GM21529 (cell line): ENCODE measurements around the gene FRMPD4.
A peak's percentile ranks its signal among the peaks of the same experiment; 100 is the strongest.
"Not testable (repeated sequence)": the region's sequence is repeated elsewhere in the genome, so short reads cannot be mapped to it uniquely, and the experiment has no call there.

Experiments used
- ATAC-seq: cut with Tn5 transposase; IDR thresholded peaks from one replicate; pipeline ENCODE4 v1.9.1; 2021; ENCODE audit not compliant: unreplicated experiment

The FRMPD4 gene

DNA sequence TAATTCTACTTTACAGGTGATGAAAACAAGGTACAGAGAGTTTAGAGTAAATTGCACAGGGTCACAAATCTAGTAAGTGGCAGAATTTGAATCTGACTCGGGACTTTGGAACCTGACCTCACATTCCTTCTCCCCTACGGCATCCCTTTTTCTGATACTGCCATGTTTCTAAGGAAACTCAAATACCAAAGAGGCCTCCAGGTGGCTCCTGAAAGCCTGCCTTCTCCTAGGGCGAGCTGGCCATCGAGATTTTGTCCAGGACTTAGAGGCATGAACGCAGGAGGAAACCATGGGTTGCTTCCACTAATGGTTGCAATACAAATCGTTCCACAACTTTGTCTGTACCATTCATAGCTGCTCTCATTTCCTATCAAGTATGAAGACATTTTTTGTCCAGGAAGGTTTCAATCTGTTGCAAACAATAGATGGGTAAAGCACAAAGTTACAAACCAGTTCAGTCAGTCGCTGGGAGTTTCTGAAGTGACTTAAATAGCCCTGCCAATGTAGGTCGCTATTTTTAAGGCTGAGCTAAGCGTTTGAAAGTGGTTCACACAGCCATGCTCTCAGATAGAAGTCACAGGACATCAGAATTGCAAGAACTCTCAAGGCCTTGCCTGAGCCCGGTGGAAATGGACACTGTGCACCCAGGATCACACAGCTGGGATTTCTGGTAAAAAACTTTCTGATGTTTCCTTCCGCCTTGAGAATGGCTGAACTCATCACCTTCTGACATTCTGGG lies 356.3 kb downstream of the FRMPD4 start:
- no peak for ATAC-seq

DNA sequence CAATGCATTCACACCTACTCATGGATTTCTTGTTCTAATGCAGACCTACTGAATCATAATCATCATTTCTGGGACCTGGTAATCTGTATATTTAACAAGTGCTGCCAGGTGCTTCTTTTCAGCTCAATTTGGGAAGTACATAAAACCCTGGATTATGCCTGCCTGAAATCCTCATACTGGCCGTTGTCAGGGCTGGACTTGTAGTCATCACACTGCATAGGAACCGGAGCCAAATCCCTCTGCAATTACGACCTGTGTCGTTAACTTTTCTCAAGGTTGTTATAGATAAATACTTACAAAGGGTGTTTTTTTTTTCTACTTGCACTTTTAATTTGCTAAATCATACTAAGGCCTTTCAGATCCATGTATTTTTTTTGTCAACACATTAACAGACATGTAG lies 358.1 kb downstream of the FRMPD4 start:
- no peak for ATAC-seq

DNA sequence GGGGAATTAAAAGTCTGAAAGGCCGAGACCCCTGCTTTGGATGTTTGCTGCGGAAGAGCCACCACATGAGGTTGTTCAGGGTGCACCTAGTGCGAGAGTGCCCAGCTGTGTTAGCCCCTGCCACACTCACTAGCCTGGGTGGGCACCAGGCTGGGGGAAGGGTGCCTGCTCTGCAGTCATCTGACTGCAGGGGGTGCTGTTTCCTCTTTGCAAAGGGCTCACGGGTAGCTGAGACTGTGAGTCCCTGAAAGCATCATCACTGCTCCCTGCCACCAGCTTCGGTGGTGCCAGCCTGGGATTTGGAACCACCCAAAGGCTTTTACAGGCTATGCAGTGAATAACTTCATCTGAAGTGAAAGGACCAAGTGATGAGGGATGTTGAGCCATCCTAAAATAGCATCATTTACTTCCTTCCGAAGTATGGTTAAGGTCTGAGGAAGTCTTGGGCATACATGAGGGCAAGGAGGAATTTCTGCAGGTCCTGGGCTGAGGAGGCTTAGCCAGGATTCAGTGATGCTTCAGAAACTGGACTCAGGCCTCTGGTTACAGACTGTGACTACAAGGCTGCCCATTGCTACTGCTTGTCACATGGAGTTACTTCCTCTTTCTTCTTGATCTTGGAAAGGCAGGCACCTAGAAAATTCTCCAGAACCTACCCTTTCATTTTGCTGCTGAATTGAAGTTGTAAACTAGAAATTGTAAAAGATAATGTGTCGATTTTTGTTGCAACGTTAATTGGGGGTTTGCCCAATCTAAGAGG lies 359.7 kb downstream of the FRMPD4 start:
- peak; percentile 79 for ATAC-seq

DNA sequence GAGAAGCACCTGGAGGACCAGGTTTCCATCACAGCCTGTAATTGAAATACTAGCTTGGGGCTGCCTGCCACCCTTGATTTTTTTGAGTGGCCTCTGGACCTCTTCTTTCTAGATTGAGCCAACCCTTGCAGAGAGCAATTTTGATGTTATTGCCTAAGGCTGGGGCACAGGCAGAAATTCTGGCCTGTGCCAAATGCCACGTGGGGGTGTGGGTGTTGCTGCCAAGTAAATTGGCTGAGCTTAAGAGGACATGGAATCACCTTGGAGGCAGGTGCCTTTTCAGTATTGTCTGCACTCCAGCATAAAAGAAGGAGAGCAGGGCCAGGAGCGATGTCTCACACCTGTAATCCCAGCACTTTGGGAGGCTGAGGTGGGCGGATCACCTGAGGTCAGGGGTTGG lies 366.9 kb downstream of the FRMPD4 start:
- ATAC-seq: no peak

DNA sequence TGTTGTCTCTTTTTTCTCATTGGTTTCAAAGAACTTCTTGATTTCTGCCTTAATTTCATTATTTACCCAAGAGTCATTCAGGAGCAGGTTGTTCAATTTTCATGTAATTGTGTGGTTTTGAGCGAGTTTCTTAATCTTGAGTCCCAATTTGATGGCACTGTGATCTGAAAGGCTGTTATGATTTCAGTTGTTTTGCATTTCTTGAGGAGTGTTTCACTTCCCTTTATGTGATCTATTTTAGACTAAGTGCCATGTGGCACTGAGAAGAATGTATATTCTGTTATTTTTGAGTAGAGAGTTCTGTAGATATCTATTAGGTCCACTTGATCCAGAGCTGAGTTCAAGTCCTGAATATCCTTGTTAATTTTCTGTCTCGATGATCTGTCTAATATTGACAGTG lies 377.1 kb downstream of the FRMPD4 start:
- peak; percentile 99 for ATAC-seq

DNA sequence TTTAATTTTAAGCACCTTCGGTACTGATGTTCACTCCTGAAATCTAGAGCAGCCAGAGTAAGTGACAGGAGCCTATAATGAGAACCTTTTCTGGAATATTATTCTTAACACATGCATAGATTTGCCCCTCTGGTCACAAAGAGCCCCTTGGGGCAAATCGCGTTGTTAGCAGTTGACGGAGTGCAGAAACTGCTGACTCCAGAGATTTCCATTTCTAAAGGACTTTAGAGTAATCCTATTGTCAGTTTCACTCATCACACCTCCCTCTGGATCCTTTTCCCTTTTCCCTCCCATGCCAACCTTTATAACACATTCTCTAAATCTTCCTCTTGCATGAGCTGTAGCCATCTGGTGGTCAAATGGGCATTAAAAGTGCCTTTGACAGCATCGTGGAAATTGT lies 388.0 kb downstream of the FRMPD4 start:
- ATAC-seq: no peak

DNA sequence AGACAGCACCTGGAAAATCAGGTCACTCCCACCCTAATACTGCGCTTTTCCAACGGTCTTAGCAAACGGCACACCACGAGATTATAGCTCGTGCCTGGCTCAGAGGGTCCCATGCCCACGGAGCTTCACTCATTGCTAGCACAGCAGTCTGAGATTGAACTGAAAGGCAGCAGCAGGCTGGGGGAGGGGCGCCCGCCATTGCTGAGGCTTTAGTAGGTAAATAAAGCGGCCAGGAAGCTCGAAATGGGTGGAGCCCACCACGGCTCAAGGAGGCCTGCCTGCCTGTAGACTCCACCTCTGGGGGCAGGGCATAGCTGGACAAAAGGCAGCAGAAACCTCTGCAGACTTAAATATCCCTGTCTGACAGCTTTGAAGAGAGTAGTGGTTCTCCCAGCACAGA lies 399.8 kb downstream of the FRMPD4 start:
- not testable (repeated sequence) for ATAC-seq

DNA sequence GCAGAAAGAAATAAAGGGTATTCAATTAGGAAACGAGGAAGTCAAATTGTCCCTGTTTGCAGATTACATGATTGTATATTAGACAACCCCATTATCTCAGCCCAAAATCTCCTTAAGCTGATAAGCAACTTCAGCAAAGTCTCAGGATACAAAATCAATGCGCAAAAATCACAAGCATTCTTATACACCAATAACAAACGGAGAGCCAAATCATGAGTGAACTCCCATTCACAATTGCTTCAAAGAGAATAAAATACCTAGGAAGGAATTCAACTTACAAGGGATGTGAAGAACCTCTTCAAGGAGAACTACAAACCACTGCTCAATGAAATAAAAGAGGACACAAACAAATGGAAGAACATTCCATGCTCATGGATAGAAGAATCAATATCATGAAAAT lies 404.0 kb downstream of the FRMPD4 start:
- ATAC-seq: not testable (repeated sequence)

DNA sequence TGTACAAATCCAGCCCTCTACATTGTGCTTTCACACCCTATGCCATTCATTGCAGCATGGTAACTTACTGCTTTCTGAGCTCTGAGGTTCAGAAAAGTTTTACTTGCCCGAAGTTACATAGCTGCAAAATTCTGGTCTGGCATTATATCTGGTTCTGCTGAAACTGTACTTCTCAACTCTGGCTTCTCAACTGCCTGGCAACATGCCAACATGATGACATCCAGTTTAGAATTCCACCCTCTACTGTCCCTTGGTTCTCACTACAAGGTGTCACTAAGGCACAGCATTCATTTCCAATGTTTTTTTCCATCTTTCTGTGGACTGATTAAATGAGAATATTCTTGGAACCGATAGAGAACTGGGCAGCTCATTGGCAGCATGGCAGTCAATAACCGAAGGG lies 410.1 kb downstream of the FRMPD4 start:
- no peak for ATAC-seq

DNA sequence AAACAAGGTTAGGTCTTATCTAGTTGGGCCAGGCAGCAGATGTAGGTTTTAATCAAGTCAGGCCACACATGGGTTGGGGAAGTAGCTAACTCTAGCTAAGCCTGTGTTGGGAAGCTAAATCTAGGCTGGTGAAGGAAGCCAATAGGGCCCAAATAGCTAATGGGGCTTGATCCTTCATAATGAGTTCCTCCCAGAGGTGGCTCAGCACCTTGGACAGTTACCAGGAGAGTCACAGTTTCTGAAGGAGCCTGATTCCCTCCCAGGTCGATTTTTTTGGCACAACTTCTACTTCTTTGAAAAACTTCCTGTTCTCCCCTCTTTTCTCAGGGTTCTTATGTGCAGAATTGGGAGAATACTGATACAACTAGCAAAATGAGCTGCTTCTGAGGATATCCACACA lies 410.5 kb downstream of the FRMPD4 start:
- ATAC-seq: no peak

DNA sequence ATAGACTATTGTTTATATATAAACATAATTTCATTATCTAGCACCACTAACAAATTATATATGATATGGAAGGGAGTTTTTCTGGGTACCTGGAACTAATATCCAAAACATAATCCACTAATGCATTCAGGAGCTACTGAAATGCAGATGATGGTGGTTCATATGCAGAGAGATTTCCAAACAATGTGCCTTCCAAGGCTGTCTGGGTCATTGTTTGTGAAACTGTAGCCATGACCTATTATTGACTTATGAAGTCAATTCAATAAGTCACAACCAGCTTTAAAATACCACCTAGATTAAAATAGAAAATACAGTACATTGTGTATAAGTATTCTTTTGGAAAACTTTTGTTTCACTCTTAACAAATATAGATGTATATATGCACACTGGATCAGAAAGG lies 415.9 kb downstream of the FRMPD4 start:
- no peak for ATAC-seq

DNA sequence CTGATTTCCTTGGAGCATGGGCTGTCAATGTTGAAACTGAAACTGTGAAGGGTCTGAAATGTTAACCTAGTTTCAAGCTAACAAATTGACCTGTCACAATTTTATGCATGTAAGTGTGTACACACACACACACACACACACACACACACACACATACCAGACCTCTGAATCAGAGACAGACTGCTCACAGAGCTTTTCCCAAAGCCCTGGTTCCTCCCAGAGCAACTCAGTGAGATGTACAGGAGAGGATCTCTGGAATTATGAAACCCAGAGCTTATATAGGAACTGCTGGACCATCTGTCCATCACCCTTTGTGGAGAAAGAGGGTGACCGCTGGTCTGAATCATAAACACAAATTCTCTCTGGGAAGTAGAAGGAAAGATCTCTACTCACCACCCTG lies 424.8 kb downstream of the FRMPD4 start:
- ATAC-seq: no peak

DNA sequence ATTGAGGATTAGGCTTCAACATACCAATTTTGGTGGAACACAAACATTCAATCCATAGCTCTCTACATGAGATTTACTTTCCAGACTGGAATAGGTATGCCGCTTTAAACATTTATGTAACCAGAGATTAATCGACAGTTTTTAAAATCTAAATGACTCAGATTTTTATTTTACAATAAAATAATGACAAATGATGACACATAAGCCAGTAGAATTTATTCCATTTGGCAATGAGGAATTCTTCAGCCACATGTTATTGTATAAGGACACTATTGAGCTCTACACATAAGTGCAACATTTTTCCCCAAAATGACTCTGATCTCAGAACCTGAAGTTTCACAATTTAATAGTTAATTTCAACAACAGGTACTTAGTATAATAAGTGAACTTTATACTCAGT lies 425.9 kb downstream of the FRMPD4 start:
- ATAC-seq: no peak

DNA sequence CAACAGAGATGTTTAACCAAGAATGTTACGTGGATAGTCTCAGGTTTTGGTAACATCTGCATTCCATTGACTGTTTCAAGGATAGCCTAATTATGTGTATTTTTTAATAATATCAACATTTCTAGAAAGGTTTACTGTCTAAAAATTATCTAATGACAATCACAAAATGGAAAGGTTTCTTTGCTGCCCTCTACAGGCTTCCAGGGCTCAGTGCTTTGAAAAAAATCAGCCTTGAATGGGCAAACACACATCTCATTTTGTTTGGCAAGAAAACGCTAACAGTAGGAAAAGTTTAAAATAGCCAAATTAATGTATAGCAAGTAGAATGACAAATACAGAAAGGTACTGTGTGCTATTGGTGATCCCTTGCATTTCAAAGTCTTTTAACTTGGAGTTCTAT lies 429.6 kb downstream of the FRMPD4 start:
- ATAC-seq: no peak

DNA sequence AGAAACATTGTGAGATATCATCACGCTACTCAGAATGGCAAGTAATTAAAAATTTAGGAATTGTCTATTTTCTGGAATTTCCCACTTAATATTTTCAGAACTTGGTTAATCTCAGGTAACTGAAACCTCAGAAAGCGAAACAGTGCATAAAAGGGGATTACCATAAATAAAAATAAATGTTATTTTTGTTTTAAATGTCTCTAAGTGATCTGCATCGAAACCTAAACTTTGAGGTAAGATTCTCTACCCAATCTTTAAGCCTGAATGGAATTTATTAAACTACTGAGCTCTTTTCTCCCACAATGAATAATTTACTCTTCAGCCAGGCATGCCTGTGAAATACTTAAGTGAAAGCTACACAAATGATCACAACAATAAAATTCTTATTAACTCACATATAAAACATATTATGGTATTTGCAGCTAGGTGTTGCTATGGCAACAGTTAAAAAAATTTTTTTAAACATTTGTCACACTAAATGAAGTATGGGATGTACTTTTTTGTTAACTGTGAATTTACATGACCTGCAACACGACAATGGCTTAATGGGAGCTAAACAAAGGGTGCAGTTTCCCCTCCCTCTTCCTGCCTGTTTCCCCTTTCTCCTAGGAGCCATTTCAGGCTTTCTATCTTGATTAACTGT lies 432.7 kb downstream of the FRMPD4 start:
- ATAC-seq: no peak

DNA sequence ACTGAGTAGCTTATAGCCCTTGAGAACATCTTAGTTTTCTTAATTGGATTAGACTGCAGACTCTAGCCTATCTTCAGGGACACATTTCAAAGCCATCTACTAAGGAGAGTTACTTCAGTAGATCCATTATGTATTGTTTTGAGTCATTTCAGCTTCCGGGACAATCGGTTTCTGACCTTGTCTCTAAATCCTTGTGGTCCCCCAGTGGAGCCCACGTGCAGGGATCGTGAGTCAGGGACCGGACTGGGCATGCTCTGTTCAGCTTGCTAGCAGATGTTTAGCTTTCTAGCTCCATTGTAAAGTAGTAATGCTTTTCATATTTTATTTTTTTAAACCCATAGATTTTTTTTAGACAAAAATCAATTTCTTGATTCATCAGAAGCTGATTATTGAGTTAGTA lies 441.0 kb downstream of the FRMPD4 start:
- no peak for ATAC-seq

DNA sequence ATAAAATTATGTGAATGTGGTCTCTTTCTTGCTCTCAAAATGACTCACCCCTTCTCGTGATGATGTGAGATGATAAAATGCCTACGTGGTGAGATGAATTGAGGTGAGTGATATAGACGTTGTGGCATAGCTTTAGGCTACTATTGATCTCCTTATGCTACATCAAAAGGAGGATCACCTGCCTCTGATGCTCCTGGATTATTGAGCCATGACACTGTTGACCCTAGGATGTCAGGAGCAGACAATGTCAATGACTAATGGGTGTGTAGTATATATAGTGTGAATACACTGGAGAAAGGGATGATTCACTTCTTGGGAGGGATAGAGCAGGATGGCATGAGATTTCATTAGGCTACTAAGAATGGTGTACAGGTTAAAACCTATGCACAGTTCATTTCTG lies 442.3 kb downstream of the FRMPD4 start:
- no peak for ATAC-seq

DNA sequence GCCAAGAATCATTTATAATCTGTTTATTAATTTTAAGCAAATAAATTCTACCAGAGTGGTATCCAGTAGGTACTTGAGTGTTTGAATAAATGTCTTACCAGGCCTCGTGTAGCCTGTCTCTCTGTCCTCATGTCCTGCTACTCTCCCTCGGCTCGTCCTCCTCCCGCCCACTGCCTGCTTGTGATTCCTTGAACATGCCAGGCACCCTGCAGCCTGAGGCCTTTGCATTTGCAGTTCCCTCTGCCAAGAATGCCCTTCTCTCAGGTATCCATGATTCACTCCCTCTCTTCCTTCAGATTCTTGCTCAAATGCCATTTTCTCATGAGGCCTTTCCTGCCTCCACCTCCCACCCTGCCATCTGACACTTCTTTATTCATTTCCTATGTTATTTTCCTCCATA lies 443.3 kb downstream of the FRMPD4 start:
- no peak for ATAC-seq

DNA sequence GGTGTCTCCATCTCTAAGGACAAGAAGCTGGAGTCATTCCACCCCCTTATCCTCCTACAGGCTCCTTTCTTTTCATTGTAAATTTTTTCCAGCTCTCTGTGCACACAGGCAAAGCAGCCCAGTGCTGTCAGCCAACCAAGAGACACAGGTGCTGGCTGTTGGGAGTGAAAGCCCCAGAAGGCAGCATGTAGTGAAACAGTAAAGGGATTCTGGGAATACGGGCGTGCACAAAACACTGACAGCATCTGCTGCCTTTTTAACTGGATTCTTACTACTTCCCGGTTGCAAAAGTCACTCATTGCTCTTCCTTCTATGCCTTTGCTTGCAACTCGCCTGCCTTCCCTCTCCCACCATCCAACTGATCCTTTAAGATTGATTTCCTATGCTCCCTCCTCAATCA lies 444.4 kb downstream of the FRMPD4 start:
- ATAC-seq: no peak

DNA sequence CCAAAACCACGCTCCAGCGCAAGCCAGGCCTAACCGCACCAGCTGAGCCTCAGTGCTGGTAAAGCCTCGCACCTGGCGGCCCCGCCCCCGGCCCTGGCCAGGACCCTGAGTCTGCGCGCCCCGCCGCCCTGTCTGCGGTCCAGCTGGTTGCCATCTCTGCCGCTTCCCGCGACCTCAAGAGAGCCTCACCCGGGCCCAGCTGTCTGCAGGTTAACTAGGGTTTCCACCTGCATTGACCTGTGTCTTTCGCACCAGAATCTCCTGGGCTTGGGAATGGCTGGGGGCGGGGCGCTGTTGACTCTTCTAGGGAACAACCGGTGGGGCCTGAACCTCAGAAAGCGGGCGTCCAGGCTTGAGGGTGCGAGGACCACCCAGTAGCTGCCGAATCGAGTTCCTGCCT lies 445.3 kb downstream of the FRMPD4 start:
- ATAC-seq: no peak

DNA sequence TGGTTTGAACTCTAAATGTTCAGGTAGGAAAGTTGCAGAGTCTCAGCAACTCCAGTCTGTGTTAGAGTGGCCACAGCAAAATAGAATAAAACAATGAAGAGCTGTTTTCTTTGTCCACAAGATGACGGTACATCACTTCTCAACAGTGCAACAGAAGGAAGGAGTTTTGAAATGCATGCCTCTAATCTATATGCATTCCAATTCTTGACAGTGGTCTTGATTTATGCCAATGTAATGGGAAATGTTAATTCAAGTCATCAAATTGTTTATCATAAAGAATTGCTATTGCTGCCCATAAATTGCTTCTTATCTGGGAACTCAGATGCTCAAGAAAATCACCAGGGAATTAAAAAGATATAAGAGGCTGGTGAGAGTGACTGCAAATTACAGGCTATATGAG lies 457.4 kb downstream of the FRMPD4 start:
- ATAC-seq: no peak

DNA sequence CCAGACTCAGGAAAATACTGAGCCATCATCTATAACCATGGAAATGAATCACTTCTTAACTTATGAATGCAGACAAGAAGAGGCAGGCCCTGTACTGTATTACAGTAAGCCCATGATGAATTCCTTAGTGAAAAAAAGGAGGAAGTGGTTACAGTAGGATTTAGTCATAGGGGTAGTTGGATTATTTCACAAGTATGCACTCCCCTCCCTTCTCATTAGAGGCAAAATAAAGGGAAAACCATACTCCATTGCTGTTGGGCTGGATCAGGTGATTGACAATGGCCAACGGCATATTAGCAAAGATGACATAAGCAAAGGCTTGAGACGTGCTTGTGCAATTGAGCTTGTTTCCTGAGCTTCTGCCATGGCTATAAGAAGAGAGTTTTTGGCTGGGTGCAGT lies 471.8 kb downstream of the FRMPD4 start:
- no peak for ATAC-seq
